Activated gamma-delta T cell treated with Interleukin-2 at 50 U/mL for 16 hours (primary cell): ENCODE results near the gene UQCC2.

ENCODE experiments used
- DNase-seq: peaks from one replicate; pipeline ENCODE4 v3.0.0-alpha.2; 2020

The UQCC2 gene

GRCh38 chr6:33711140-33712129 is at the start of gene UQCC2:
UQCC2 (minus strand) TSS chr6:33711700; CDS start chr6:33711686, 14 bp downstream.
- DNase-seq: peak; percentile 98

GRCh38 chr6:33759887-33760629 is 48.6 kb upstream of the UQCC2 start:
- DNase-seq: no peak

- no peak for DNase-seq
These were observed 47.3 kb upstream of the UQCC2 start for GRCh38 chr6:33758815-33759216.

GRCh38 chr6:33757906-33758305 is 46.4 kb upstream of the UQCC2 start:
- no peak for DNase-seq

DNA sequence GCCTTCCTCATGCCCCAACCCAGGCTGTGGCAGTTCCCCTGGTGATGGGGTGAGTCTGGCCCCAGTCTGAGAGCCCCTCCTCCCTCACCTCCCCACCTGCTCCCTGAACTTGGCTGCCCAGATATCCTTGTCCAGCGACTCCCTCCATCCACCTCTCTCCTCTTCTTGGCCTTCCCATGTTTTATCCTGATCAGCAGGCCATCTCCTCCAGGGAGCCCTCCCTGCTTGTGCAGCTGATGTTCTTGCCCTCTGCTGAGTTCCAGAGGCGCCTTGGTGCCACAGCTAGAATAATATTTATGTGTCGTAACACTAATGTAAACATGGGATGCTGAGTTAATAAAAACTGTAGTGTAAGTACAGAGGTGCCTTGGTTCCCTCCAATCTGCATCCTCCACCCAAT is 45.6 kb upstream of the UQCC2 start:
- DNase-seq: no peak

- DNase-seq: no peak
These were observed 44.9 kb upstream of the UQCC2 start for GRCh38 chr6:33756211-33756954.

GRCh38 chr6:33755070-33755869 is 43.8 kb upstream of the UQCC2 start:
- DNase-seq: no peak

- DNase-seq: no peak
These were observed 42.7 kb upstream of the UQCC2 start for GRCh38 chr6:33754222-33754621.

DNA sequence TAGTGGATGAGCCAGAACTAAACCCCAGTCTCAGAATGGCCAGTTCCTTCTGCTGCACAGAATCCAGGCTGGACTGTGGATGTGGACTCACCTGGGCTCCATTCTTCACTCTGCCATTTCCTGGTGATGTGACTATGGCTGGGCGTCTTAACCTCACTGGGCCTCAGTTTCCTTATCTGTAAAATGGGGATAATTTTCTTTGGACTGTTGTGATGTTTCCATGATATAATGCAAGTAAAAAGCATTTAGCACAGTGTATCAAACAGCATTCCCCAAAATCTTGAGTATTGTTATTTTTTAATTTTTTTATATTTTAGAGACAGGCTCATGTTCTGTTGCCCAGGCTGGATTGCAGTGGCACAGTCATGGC is 41.1 kb upstream of the UQCC2 start:
- DNase-seq: no peak

DNA sequence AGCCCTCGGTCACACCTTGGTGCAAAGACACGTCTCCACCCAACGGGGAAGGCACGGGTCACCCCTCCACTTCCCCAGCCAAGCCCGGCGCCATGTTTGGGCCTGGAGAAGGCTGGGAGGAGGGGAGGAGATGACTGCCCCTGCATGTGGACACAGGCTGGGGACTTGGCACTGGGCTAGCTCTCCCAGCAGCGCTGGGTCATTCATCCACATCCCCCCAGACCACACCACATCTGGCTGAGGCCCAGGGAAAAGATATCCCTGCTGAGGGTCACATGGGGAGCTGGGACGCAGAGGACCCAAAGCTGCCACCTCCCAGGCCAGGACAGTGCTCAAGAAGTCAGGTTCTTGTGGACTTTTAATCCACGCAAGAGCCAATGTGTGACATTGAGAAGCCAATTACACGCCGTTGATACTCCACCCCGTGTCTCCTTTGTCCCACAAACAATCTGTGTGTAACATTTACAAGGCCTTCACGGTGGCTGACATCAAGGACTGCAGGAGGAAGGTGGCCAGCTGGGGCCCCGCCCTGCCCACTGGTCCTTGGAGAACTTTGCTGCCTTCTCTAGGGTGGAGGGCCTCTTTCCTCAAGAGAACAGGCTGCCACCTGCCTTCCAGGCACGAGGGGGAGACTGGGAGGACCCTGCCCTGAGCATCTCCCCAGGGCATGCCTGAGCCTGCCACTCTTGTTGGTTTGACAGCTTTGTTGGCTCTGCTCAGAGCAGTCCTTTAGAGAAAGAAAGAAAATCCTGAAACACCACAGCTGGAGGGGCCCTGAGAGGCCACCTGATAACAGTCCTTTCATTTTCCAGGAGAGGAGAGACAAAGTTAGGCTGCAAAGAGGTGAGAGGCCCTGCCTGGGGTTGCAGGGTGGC is 40.5 kb upstream of the UQCC2 start:
- DNase-seq: no peak

DNA sequence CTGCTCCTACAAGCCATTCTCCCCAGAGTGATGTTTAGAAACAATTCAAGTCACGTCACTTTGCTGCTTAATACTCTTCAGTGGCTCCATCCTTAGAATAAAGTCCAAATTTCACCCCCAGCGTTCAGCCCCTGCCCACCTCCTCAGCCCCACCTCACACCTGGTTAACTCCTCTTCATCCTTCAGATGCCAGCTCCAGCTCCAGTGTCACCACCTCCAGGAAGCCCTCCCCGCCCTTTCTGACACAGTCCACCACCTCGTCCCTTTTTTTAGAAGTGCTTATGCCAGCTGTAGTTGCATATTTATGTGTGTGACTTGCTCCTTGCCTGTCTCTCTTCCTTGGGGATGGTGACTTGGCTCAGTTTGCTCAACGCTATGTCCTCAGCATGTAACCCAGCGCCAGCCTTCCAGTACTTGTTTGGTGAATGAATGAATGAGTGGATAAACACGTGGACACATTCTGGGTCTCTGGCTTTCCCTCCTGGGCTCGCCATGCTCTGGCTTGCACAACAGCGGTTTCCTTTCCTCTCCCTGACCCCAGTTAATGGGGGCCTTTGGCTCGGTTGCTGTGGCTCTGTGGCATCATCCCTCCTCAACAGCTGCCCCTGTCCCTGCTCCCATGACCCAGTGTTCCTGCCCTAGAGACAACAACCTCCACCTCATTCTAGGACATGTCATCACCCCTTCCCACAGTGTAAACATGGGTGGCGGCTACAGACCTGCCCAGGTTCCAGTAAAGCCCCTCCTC is 38.9 kb upstream of the UQCC2 start:
- DNase-seq: no peak

GRCh38 chr6:33749401-33749800 is 37.9 kb upstream of the UQCC2 start:
- DNase-seq: no peak

DNA sequence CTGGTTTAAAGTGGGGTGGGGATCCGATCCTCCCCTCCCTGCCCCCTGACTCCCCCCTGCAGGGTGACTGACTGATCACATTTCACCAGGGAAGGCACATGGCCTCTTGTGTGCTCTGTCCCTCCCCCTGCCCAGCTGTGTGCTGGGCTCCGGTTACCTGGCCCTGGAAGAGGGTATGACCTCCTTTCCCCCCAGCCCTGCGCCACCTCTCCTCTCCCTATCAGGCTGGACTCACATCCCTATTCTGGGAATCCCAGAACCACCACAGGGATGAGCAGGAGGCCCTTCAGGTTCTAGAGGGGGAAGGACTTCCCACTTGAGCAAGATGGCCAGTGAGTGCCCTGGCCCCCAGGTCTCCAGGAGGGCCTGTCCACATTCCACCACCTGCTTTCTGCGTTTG is 37.3 kb upstream of the UQCC2 start:
- no peak for DNase-seq

DNA sequence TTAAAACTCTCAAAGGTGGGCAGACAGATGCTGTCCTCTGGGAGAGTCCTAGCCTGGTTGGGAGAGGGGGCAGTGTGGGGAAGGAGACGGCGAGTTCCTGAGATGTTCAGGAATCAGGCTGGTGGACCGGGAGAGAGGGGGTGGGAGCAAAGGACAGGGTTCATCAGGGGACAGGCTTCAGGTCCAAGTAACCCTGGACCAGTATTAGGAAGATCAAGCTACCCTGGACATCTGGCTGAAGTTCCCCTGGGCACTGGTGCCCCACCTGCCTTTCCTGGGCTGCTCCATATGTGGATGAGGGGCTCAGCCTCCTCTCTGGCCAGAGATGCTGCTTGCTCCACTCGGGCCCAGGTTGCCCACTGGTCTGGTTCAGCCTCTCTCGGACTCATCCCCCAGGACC is 36.3 kb upstream of the UQCC2 start:
- no peak for DNase-seq

DNA sequence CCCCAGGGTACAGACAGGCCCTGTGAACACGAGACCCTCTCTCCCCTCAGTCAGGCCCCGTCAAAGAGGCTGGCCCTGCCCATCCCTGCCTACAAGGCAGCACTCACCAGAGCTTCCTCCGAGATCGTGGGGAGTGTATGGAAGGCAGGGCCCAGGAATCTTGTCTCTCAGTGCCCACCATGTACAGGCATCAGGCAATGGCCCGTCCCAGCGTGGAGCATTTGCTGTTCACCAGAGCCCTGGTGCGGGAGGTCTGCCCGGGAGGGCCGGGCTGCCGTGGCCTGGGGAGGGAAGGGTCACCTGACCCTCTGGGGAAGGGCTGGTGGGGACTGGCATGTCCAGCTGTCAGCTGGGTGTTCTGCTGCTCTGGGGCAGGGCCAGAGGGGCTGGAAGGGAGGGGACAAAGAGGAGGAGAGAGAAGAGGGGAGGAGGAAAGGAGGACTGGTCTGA is 35.2 kb upstream of the UQCC2 start, which contains the start of gene IP6K3:
IP6K3 (minus strand) TSS at position 255 of the 450 bp plus-strand sequence. CDS start 11,429 bp downstream, outside the sequence.
- no peak for DNase-seq

GRCh38 chr6:33746036-33746600 is 34.6 kb upstream of the UQCC2 start:
- no peak for DNase-seq

DNA sequence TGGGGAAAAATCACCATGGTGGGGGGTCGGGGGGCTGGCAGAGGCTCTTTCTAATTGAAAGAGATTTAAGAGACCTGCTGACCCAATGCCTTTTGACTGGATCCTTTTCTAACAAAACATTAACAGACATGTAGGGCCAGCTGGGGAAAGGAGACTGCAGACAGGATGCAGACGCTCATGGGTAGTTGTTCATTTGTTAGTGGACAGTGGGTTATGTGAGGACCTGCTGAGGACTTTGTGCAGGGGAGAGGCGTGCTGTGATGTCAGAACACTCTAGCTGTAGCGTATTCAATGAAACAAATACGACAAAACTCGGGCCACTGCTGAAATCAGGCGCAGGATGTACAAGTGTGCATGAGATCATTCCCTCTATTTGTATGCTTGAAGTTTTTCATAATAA is 34.0 kb upstream of the UQCC2 start:
- DNase-seq: no peak

GRCh38 chr6:33744895-33745546 is 33.5 kb upstream of the UQCC2 start:
- DNase-seq: no peak
